GM23248 (cell line): ENCODE measurements around the gene PEPD.
"Not testable (repeated sequence)": the region's sequence is repeated elsewhere in the genome, so short reads cannot be mapped to it uniquely, and the experiment has no call there.

Source experiments
- EZH2 ChIP-seq: fragments of 200-600 bp; sonication (generic); IDR thresholded peaks from 2 replicates; pipeline ENCODE4 v1.6.1; 2018; ENCODE audit warnings: antibody characterized with exemption, mild to moderate bottlenecking; ENCODE audit not compliant: insufficient read depth, poor library complexity, severe bottlenecking
- EZH2phosphoT487 ChIP-seq: fragments of 200-600 bp; sonication (generic); IDR thresholded peaks from 2 replicates; pipeline ENCODE4 v1.6.1; 2018; ENCODE audit warnings: antibody characterized with exemption, moderate library complexity, mild to moderate bottlenecking, low read depth; ENCODE audit not compliant: insufficient read depth

DNA sequence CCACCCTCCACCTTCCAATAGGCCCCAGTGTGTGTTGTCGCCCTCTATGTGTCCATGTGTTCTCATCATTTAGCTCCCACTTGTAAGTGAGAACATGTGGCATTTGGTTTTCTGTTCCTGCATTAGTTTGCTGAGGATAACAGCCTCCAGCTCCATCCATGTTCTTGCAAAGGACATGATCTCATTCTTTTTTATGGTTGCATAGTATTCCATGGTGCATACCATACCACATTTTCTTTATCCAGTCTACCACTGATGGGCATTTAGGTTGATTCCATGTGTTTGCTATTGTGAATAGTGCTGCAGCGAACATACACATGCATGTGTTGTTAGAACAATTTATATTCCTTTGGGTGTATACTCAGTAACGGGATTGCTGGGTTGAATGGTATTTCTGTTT, 42.0 kb downstream of the PEPD start:
- not testable (repeated sequence) for TF ChIP-seq EZH2, EZH2phosphoT487
